A549 (cell line): ENCODE measurements around the gene MYO18B.

Experiments used
- CTCF ChIP-seq: fragments of >200 bp; sonication (Bioruptor Twin); formaldehyde crosslinking; IDR thresholded peaks from 3 replicates; pipeline ENCODE4 v1.5.1; 2016
- EP300 ChIP-seq, 2 experiments: fragments of >200 bp; sonication (Bioruptor Twin); formaldehyde crosslinking; IDR thresholded peaks; 2 replicates in 1 of 2; 3 replicates in 1 of 2; pipeline ENCODE4 v1.6.1; 2016 to 2017
- KDM1A ChIP-seq: fragments of 200-600 bp; sonication (generic); IDR thresholded peaks from 2 replicates; pipeline ENCODE4 v1.6.1; 2016; ENCODE audit warnings: low read depth, mild to moderate bottlenecking
- KDM5A ChIP-seq: fragments of 200-600 bp; sonication (generic); IDR thresholded peaks from 2 replicates; pipeline ENCODE4 v1.6.1; 2016; ENCODE audit warnings: antibody characterized with exemption, mild to moderate bottlenecking
- MAX ChIP-seq: IDR thresholded peaks from 2 replicates; pipeline ENCODE4 v1.6.1; 2012
- MAZ ChIP-seq: fragments of 150-350 bp; IDR thresholded peaks from 2 replicates; pipeline ENCODE4 v1.6.1; 2014; ENCODE audit warnings: antibody characterized with exemption, low read depth, low read length, borderline replicate concordance
- POLR2A ChIP-seq: IDR thresholded peaks from 2 replicates; pipeline ENCODE4 v1.6.1; 2012; ENCODE audit warnings: mild to moderate bottlenecking, low read length
- RAD21 ChIP-seq, 2 experiments: fragments of >200 bp in 1 of 2; sonication (Bioruptor Twin) in 1 of 2; formaldehyde crosslinking in 1 of 2; IDR thresholded peaks in 1 of 2; conservative IDR thresholded peaks in 1 of 2; 2 replicates in 1 of 2; 3 replicates in 1 of 2; pipeline ENCODE4 v1.6.1; 2012 to 2018; ENCODE audit warnings: inconsistent platforms in 1 of 2
- REST ChIP-seq: fragments of 200-600 bp; sonication (generic); IDR thresholded peaks from 2 replicates; pipeline ENCODE4 v1.6.1; 2016; ENCODE audit warnings: antibody characterized with exemption, mild to moderate bottlenecking, moderate library complexity

GRCh38 chr22:25800766-25801165 is 58.8 kb downstream of the MYO18B start:
- TF ChIP-seq KDM1A = no peak
- TF ChIP-seq CTCF = no peak
- no peak for TF ChIP-seq POLR2A
- no peak for TF ChIP-seq RAD21 (conservative IDR thresholded peaks at IDR 0.05 in 1 of 2, IDR thresholded peaks at IDR 0.05 in 1 of 2)
- no peak for TF ChIP-seq KDM5A
- TF ChIP-seq MAX = no peak
- TF ChIP-seq EP300 (IDR thresholded peaks at IDR 0.05) = no peak
- TF ChIP-seq REST = no peak
- TF ChIP-seq MAZ = no peak
